HEK293 (cell line): ENCODE measurements around the gene DAPK2.
A peak's percentile ranks its signal among the peaks of the same experiment; 100 is the strongest.

Source experiments
- CTCF ChIA-PET: fragments of 350-600 bp; formaldehyde crosslinking; extraction: SDS; loops from one replicate; lab custom pipeline; 2021; ENCODE audit warnings: antibody characterized with exemption; lab: Yijun Ruan, JAX
- POLR2A ChIA-PET: fragments of 300-600 bp; formaldehyde crosslinking; extraction: SDS; loops from one replicate; lab custom pipeline; 2020; ENCODE audit warnings: antibody characterized with exemption, inconsistent platforms; lab: Yijun Ruan, JAX
- H3K27ac ChIP-seq: fragments of 200-500 bp; sonication (Bioruptor generic); 2 replicates; pipeline ENCODE4 v1.5.1; 2014; ENCODE audit warnings: low read depth, low read length, control low read depth, inconsistent platforms; ENCODE audit errors: extremely low read depth
- H3K36me3 ChIP-seq, 2 experiments: fragments of 200-500 bp in 1 of 2; sonication (Bioruptor generic) in 1 of 2; 1 replicate in 1 of 2; 2 replicates in 1 of 2; pipeline ENCODE4 v1.5.1; 2014 to 2017; ENCODE audit warnings: inconsistent platforms in 2 of 2, low read length in 2 of 2; ENCODE audit not compliant: control insufficient read depth in 2 of 2, insufficient read depth in 1 of 2
- H3K4me1 ChIP-seq: fragments of 200-500 bp; sonication (Bioruptor generic); 2 replicates; pipeline ENCODE4 v1.5.1; 2014; ENCODE audit warnings: mild to moderate bottlenecking, low read length, inconsistent platforms; ENCODE audit not compliant: control insufficient read depth, insufficient read depth
- H3K4me3 ChIP-seq: 2 replicates; pipeline ENCODE4 v1.5.1; 2011; ENCODE audit warnings: low read depth, mild to moderate bottlenecking, control low read depth, low read length, moderate library complexity
- H3K9me3 ChIP-seq: fragments of 200-500 bp; sonication (Bioruptor generic); 2 replicates; pipeline ENCODE4 v1.5.1; 2014; ENCODE audit warnings: low read depth, low read length, inconsistent platforms; ENCODE audit not compliant: control insufficient read depth, insufficient read depth
- HIC1 ChIP-seq: fragments of 450-650 bp; formaldehyde crosslinking; IDR thresholded peaks from 2 replicates; pipeline ENCODE4 v1.5.1; 2016; ENCODE audit warnings: missing biosample characterization, missing genetic modification characterization
- MEIS1 ChIP-seq: sonication (generic); formaldehyde crosslinking; IDR thresholded peaks from 2 replicates; pipeline ENCODE4 v1.8.1; 2022; ENCODE audit warnings: missing genetic modification reagents, mild to moderate bottlenecking, borderline replicate concordance
- PRDM10 ChIP-seq: fragments of 450-650 bp; formaldehyde crosslinking; IDR thresholded peaks from 2 replicates; pipeline ENCODE4 v1.5.1; 2016; ENCODE audit warnings: missing biosample characterization, missing genetic modification characterization
- PRDM2 ChIP-seq: fragments of 450-650 bp; formaldehyde crosslinking; IDR thresholded peaks from 2 replicates; pipeline ENCODE4 v1.5.1; 2016; ENCODE audit warnings: missing biosample characterization, missing genetic modification characterization, borderline replicate concordance
- TCF7L2 ChIP-seq: IDR thresholded peaks from 2 replicates; pipeline ENCODE4 v1.6.1; 2011; ENCODE audit warnings: low read depth, mild to moderate bottlenecking, inconsistent platforms, low read length, moderate library complexity, borderline replicate concordance
- WT1 ChIP-seq: fragments of 450-650 bp; formaldehyde crosslinking; IDR thresholded peaks from 2 replicates; pipeline ENCODE4 v1.5.1; 2016; ENCODE audit warnings: missing biosample characterization, missing genetic modification characterization
- ZFHX2 ChIP-seq: fragments of 450-650 bp; formaldehyde crosslinking; conservative IDR thresholded peaks from 2 replicates; pipeline ENCODE4 v1.5.1; 2016; ENCODE audit warnings: missing biosample characterization, missing genetic modification characterization
- ZNF157 ChIP-seq: fragments of 450-650 bp; formaldehyde crosslinking; IDR thresholded peaks from 2 replicates; pipeline ENCODE4 v1.5.1; 2016; ENCODE audit warnings: missing biosample characterization, missing genetic modification characterization
- ZNF2 ChIP-seq: fragments of 450-650 bp; formaldehyde crosslinking; IDR thresholded peaks from 2 replicates; pipeline ENCODE4 v1.5.1; 2016; ENCODE audit warnings: missing biosample characterization, missing genetic modification characterization
- ZNF266 ChIP-seq: fragments of 450-650 bp; formaldehyde crosslinking; IDR thresholded peaks from 2 replicates; pipeline ENCODE4 v1.5.1; 2016; ENCODE audit warnings: missing biosample characterization, missing genetic modification characterization, low read depth
- ZNF350 ChIP-seq: fragments of 450-650 bp; formaldehyde crosslinking; IDR thresholded peaks from 2 replicates; pipeline ENCODE4 v1.5.0; 2017; ENCODE audit warnings: missing biosample characterization, mild to moderate bottlenecking, missing genetic modification characterization
- ZNF391 ChIP-seq: fragments of 450-650 bp; formaldehyde crosslinking; IDR thresholded peaks from 2 replicates; pipeline ENCODE4 v1.5.1; 2016; ENCODE audit warnings: low read depth, missing biosample characterization, missing genetic modification characterization, borderline replicate concordance
- ZNF404 ChIP-seq: fragments of 450-650 bp; formaldehyde crosslinking; IDR thresholded peaks from 2 replicates; pipeline ENCODE4 v1.5.1; 2017; ENCODE audit warnings: missing biosample characterization, missing genetic modification characterization
- ZNF449 ChIP-seq: fragments of 450-650 bp; formaldehyde crosslinking; IDR thresholded peaks from 2 replicates; pipeline ENCODE4 v1.5.1; 2017; ENCODE audit warnings: missing biosample characterization, mild to moderate bottlenecking, missing genetic modification characterization, moderate library complexity
- TF ChIP-seq, protein P1 (sequence below): IDR thresholded peaks from 2 replicates; pipeline ENCODE4 v1.6.1; 2011; ENCODE audit warnings: mild to moderate bottlenecking, low read depth, low read length, borderline replicate concordance
- TF ChIP-seq, protein P2 (sequence below): fragments of 450-650 bp; formaldehyde crosslinking; IDR thresholded peaks from 2 replicates; pipeline ENCODE4 v1.5.1; 2016; ENCODE audit warnings: missing biosample characterization, missing genetic modification characterization
- TF ChIP-seq, protein P3 (sequence below): fragments of 450-650 bp; IDR thresholded peaks from 2 replicates; pipeline ENCODE4 v1.5.1; 2018; ENCODE audit warnings: missing biosample characterization, mild to moderate bottlenecking, missing genetic modification characterization

The DAPK2 gene

GRCh38 chr15:64067564-64068030 lies 21.3 kb upstream of the DAPK2 start (continued):
- peak; percentile 60; the same call in 1 of the 2 replicates for TF ChIP-seq HIC1 (tag by site-specific recombination)
- TF ChIP-seq, protein P1, sequence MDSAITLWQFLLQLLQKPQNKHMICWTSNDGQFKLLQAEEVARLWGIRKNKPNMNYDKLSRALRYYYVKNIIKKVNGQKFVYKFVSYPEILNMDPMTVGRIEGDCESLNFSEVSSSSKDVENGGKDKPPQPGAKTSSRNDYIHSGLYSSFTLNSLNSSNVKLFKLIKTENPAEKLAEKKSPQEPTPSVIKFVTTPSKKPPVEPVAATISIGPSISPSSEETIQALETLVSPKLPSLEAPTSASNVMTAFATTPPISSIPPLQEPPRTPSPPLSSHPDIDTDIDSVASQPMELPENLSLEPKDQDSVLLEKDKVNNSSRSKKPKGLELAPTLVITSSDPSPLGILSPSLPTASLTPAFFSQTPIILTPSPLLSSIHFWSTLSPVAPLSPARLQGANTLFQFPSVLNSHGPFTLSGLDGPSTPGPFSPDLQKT, result no peak
- TF ChIP-seq PRDM10 (tag by site-specific recombination), result peak; percentile 36; the same call in 1 of the 2 replicates
- TF ChIP-seq ZNF404 (tag by site-specific recombination), result no peak
- TF ChIP-seq, protein P2, sequence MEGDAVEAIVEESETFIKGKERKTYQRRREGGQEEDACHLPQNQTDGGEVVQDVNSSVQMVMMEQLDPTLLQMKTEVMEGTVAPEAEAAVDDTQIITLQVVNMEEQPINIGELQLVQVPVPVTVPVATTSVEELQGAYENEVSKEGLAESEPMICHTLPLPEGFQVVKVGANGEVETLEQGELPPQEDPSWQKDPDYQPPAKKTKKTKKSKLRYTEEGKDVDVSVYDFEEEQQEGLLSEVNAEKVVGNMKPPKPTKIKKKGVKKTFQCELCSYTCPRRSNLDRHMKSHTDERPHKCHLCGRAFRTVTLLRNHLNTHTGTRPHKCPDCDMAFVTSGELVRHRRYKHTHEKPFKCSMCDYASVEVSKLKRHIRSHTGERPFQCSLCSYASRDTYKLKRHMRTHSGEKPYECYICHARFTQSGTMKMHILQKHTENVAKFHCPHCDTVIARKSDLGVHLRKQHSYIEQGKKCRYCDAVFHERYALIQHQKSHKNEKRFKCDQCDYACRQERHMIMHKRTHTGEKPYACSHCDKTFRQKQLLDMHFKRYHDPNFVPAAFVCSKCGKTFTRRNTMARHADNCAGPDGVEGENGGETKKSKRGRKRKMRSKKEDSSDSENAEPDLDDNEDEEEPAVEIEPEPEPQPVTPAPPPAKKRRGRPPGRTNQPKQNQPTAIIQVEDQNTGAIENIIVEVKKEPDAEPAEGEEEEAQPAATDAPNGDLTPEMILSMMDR, result peak; percentile 44; the same call in 1 of the 2 replicates
- TF ChIP-seq ZNF350 (tag by site-specific recombination), result no peak
- no peak for TF ChIP-seq ZNF2 (tag by site-specific recombination)
- TF ChIP-seq, protein P3, sequence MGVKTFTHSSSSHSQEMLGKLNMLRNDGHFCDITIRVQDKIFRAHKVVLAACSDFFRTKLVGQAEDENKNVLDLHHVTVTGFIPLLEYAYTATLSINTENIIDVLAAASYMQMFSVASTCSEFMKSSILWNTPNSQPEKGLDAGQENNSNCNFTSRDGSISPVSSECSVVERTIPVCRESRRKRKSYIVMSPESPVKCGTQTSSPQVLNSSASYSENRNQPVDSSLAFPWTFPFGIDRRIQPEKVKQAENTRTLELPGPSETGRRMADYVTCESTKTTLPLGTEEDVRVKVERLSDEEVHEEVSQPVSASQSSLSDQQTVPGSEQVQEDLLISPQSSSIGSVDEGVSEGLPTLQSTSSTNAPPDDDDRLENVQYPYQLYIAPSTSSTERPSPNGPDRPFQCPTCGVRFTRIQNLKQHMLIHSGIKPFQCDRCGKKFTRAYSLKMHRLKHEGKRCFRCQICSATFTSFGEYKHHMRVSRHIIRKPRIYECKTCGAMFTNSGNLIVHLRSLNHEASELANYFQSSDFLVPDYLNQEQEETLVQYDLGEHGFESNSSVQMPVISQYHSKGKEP (tag by site-specific recombination), result no peak

GRCh38 chr15:64066451-64066850 lies 20.2 kb upstream of the DAPK2 start:
- Histone ChIP-seq H3K36me3 (peaks cover 0 to 2% of the 10 kb centered on the region in 2 experiments; a peak in 1 of 3 replicates), H3K9me3 (no peaks in the 10 kb centered on the region), H3K27ac (no peak overlapping the region), H3K4me1 (no peaks in the 10 kb centered on the region), H3K4me3 (no peak overlapping the region)
- POLR2A ChIA-PET, result no interaction called here
- CTCF ChIA-PET, result interaction anchor here (0.7 to 5.2 kb wide), 4 partner anchors 20 to 777 kb away, joined by 3 to 60 read pairs (median 5); partner anchors contain the start of gene DAPK2
- no peak for TF ChIP-seq ZNF157
- TF ChIP-seq WT1 (tag by site-specific recombination), result no peak
- no peak for TF ChIP-seq ZFHX2
- no peak for TF ChIP-seq ZNF449
- no peak for TF ChIP-seq TCF7L2
- no peak for TF ChIP-seq MEIS1 (CRISPR knock-in tag)
- TF ChIP-seq ZNF391, result no peak
- no peak for TF ChIP-seq PRDM2 (tag by site-specific recombination)
- no peak for TF ChIP-seq ZNF266 (tag by site-specific recombination)
